Measurements from ENCODE around the gene FHIT.

DNA sequence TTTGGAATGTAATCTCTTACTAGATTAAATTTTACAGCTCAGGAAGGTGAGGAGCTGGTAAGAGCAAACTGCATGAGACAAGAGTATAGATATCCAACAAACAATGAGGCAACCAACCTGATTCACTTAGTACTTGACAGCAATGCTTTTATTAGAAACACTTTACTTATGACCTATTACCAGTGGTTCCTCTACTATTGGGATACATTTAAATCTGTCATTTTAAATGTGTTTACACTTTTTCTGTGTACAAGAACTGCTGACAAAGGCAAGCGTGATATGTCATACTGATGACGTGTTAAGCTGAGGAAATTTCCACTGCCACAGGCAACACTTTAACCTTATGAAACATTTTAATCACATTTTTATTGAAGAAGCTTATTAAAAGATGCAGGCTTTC is 1043.3 kb downstream of the FHIT start:
- TF ChIP-seq YY1 (IDR thresholded peaks at IDR 0.05; ENCODE audit: insufficient read depth, insufficient read length) (no peak), ZNF274 (IDR thresholded peaks at IDR 0.05; ENCODE audit: low read depth, low read length) (no peak)
